ENCODE data around the gene DHX32. TPM values are rescaled to one million over a fixed set of nuclear protein-coding genes. Genes with fewer than 3 reads are reported as not detected.

The DHX32 gene
- polyA plus RNA-seq, 1 of the 3 experiments (the other 2 are of a cell fraction): 16.8 TPM

DNA sequence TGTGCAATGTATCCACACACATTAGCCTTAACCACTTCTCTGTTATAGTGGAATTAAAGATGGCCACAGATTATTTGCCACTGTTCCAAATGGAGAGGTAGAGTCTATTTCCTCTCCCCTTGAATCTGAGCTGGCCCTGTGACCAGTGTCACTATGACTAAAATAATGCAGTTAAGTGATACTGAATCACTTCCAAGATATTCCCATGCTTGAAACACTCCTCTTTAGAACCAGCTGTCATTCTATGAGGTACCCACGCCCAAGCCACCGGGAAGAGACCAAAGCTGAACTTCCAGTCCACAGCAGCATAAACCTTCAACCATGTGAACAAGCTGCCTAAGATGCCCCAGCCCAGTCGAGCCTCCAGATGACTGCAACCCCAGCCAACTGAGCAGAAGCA is 2.1 kb upstream of the DHX32 start:
- no peaks in the 10 kb centered on the region for H3K9me3 ChIP-seq
- CTCF ChIA-PET: interaction anchor here (1.6 to 3.5 kb wide), 2 partner anchors 14 to 52 kb away, joined by 8 to 19 read pairs; no protein-coding TSS in a partner anchor
- H2AFZ ChIP-seq (ENCODE audit: low read depth): no peak overlapping the region
- H3K36me3 ChIP-seq (replicated peaks in 1 of 2; ENCODE audit: control insufficient read depth in 1 of 2, insufficient read depth in 2 of 2, low read length in 1 of 2): peaks cover 7 to 19% of the 10 kb centered on the region in 2 experiments
- H3K79me2 ChIP-seq (ENCODE audit: insufficient read depth): peaks cover 10% of the 10 kb centered on the region
- no peaks in the 10 kb centered on the region for H4K20me1 ChIP-seq (ENCODE audit: insufficient read depth)
- H3K4me2 ChIP-seq: no peak overlapping the region
- 100% methylated on average over 3 of the region's 3 CpGs for WGBS (ENCODE audit: low lambda C conversion rate)
- TF ChIP-seq, protein P1, sequence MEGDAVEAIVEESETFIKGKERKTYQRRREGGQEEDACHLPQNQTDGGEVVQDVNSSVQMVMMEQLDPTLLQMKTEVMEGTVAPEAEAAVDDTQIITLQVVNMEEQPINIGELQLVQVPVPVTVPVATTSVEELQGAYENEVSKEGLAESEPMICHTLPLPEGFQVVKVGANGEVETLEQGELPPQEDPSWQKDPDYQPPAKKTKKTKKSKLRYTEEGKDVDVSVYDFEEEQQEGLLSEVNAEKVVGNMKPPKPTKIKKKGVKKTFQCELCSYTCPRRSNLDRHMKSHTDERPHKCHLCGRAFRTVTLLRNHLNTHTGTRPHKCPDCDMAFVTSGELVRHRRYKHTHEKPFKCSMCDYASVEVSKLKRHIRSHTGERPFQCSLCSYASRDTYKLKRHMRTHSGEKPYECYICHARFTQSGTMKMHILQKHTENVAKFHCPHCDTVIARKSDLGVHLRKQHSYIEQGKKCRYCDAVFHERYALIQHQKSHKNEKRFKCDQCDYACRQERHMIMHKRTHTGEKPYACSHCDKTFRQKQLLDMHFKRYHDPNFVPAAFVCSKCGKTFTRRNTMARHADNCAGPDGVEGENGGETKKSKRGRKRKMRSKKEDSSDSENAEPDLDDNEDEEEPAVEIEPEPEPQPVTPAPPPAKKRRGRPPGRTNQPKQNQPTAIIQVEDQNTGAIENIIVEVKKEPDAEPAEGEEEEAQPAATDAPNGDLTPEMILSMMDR (IDR thresholded peaks at IDR 0.05): no peak
- TF ChIP-seq, protein P2, sequence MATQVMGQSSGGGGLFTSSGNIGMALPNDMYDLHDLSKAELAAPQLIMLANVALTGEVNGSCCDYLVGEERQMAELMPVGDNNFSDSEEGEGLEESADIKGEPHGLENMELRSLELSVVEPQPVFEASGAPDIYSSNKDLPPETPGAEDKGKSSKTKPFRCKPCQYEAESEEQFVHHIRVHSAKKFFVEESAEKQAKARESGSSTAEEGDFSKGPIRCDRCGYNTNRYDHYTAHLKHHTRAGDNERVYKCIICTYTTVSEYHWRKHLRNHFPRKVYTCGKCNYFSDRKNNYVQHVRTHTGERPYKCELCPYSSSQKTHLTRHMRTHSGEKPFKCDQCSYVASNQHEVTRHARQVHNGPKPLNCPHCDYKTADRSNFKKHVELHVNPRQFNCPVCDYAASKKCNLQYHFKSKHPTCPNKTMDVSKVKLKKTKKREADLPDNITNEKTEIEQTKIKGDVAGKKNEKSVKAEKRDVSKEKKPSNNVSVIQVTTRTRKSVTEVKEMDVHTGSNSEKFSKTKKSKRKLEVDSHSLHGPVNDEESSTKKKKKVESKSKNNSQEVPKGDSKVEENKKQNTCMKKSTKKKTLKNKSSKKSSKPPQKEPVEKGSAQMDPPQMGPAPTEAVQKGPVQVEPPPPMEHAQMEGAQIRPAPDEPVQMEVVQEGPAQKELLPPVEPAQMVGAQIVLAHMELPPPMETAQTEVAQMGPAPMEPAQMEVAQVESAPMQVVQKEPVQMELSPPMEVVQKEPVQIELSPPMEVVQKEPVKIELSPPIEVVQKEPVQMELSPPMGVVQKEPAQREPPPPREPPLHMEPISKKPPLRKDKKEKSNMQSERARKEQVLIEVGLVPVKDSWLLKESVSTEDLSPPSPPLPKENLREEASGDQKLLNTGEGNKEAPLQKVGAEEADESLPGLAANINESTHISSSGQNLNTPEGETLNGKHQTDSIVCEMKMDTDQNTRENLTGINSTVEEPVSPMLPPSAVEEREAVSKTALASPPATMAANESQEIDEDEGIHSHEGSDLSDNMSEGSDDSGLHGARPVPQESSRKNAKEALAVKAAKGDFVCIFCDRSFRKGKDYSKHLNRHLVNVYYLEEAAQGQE (IDR thresholded peaks at IDR 0.05; ENCODE audit: low read depth, low read length): no peak
- no peak for TF ChIP-seq TCF12 (IDR thresholded peaks at IDR 0.05)
- TF ChIP-seq SMC3 (IDR thresholded peaks at IDR 0.05; ENCODE audit: low read depth, low read length): no peak
- TF ChIP-seq MEF2A (IDR thresholded peaks at IDR 0.05; ENCODE audit: borderline replicate concordance, low read depth): no peak
- TF ChIP-seq, protein P3, sequence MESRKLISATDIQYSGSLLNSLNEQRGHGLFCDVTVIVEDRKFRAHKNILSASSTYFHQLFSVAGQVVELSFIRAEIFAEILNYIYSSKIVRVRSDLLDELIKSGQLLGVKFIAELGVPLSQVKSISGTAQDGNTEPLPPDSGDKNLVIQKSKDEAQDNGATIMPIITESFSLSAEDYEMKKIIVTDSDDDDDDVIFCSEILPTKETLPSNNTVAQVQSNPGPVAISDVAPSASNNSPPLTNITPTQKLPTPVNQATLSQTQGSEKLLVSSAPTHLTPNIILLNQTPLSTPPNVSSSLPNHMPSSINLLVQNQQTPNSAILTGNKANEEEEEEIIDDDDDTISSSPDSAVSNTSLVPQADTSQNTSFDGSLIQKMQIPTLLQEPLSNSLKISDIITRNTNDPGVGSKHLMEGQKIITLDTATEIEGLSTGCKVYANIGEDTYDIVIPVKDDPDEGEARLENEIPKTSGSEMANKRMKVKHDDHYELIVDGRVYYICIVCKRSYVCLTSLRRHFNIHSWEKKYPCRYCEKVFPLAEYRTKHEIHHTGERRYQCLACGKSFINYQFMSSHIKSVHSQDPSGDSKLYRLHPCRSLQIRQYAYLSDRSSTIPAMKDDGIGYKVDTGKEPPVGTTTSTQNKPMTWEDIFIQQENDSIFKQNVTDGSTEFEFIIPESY (IDR thresholded peaks at IDR 0.05; ENCODE audit: borderline replicate concordance, low read depth): no peak
- no peak for TF ChIP-seq FOXM1 (IDR thresholded peaks at IDR 0.05; ENCODE audit: low read depth)
- no peak for TF ChIP-seq YY1 (IDR thresholded peaks at IDR 0.05; ENCODE audit: low read depth)
- TF ChIP-seq GABPA (IDR thresholded peaks at IDR 0.05; ENCODE audit: low read depth): no peak
- no peak for TF ChIP-seq TEAD4 (IDR thresholded peaks at IDR 0.05; ENCODE audit: borderline replicate concordance, insufficient read depth)
- no peak for TF ChIP-seq NRF1 (IDR thresholded peaks at IDR 0.05; ENCODE audit: low read depth, low read length)
- no peak for TF ChIP-seq RXRA (IDR thresholded peaks at IDR 0.05; ENCODE audit: borderline replicate concordance, low read depth)
- no peak for TF ChIP-seq CHD2 (IDR thresholded peaks at IDR 0.05; ENCODE audit: low read length, partially characterized antibody)
- 0 out of 4 replicates have a peak, but pooled peaks cover 0 to 5% of the 10 kb centered on the region in 2 experiments for H3K4me1 ChIP-seq (ENCODE audit: control insufficient read depth in 1 of 2, insufficient read depth in 2 of 2, low read depth in 1 of 2, low read length in 1 of 2)
- H3K4me3 ChIP-seq (ENCODE audit: low read depth in 2 of 2, low read length in 1 of 2): no peak overlapping the region
- no peaks in the 10 kb centered on the region for H3K27me3 ChIP-seq (ENCODE audit: insufficient read depth)
- POLR2A ChIA-PET: no interaction called here
- no peak overlapping the region for H3K9ac ChIP-seq
- DNase-seq: no peak
- no peak overlapping the region for H3K27ac ChIP-seq (ENCODE audit: low read depth in 2 of 2, low read length in 1 of 2)
- peaks cover 26% of the 10 kb centered on the region for H3F3A ChIP-seq (replicated peaks; ENCODE audit: insufficient read depth)
- no peaks in the 10 kb centered on the region for H3K9me2 ChIP-seq
